HCEC 1CT (cell line): ENCODE results near the gene SEBOX.

Experiments
- DNase-seq: peaks from one replicate; pipeline ENCODE4 v3.0.0-alpha.2; 2017

SEBOX gene

DNA sequence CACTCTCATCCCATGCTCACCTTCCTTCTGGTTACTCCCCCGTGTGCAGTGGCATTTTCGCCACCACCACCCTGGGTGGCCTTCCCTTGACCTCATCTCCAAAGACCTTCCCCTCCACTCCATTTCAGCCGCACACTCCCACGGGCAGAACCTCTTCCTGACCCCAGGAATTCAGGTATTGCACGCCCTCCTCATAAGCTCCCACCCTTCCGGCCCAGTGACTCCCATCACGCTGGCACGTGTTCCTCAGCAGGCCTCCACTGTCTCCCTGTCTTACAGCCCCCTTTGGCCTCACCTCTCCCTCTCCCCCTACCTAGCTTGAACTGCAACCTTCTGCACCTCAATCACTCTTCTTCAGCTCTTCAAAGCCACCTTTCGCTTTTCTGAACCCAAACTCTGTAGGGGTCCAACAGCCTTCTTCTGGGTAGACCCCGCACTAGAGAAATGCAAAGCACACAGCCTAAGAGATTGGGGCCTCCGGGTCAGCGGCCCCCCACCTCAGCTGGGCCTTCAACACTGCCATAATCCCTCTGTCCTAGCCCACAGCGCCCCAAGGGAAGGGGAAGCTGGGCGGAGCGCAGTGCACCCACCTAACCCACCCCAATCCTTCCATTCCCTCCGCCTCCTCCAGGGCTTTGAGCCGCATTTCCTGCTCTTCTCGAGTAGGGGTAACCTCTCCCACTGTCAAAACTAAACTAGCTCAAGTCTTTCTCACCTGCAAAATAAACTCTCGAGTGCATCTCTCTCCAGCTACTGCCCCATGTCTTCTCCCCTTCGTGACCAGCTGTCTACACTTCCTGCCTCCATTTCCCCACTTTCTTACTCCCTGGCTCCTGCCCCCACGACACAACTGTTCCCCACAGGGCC is 47.7 kb downstream of the SEBOX start:
- no peak for DNase-seq

DNA sequence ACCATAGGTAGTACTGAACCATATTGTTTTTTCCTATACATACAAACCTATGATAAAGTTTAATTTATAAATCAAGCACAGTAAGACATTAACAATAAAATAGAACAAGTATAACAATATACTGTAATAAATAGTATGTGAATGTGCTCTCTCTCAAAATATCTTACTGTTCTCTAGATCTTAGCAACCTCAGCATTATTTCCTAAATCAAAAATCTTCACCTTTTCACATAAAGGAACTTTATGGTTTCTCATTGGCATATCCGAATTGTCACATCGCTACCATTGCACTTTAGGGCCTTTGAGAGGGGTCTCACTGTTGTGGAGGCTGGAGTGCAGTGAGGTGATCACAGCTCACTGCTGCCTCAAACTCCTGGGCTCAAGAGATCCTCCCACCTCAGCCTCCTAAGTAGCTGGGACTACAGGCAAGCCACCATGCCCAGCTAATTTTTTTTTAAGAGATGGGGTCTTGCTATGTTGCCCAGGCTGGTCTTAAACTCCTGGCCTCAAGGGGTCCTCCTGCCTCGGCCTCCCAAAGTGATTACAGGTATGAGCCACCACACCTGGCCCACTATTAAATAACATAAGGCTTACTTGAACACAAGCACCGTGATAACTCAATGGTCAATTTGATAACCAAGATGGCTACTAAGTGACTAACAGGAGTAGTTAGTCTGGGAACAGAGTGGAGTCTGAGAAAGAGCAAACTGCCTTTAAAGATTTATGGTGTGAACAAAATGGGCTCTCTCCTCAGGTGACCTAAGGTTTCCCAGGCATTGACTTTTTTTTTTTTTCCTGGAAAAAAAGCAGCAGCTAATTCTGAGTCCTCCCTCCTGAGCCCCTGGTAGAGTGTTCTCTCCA is 48.9 kb downstream of the SEBOX start:
- DNase-seq: no peak

DNA sequence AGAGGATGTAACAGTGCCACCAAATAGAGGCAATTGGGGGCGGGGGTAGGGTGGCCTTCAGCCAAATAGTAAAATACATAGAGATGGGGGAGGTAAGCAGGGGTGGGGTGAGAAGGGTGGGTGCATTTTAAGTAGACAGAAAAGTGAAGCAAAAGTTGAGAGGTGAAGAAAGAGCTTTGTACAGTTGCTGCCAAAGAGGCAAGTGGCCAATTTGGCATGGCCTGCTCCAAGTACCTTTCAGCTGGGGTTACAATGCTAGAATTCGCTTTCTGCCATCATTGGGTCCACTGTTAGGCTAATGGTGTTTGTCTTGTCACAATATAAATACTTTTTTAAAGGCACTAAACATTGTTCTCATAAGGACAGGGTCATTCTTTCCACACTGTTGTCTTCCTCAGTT is 51.2 kb downstream of the SEBOX start:
- DNase-seq: no peak
